Breast epithelium (tissue), 4 donors: ENCODE data around the gene GAPT. TPM values are rescaled to one million over a fixed set of nuclear protein-coding genes. Genes with fewer than 3 reads are reported as not detected.

ENCODE experiments used
- DNase-seq, 2 donors: peaks; one replicate each; pipeline ENCODE4 v3.0.0-alpha.2; 2019; ENCODE audit warnings: low spot score in 2 of 2
- H3K27ac ChIP-seq, 2 donors: fragments of 200-600 bp; sonication (generic) in 1 of 2; one replicate each; pipeline ENCODE4 v1.5.1; 2016 to 2019; ENCODE audit warnings: mild to moderate bottlenecking in 1 of 2
- H3K27me3 ChIP-seq, 2 donors: fragments of 200-600 bp; sonication (generic) in 1 of 2; one replicate each; pipeline versions ENCODE4 v1.5.1 to v1.6.0; 2017 to 2019; ENCODE audit warnings: control low read depth in 1 of 2, mild to moderate bottlenecking in 1 of 2
- H3K36me3 ChIP-seq: fragments of 200-600 bp; one replicate; pipeline ENCODE4 v1.5.1; 2019
- H3K4me1 ChIP-seq, 2 donors: fragments of 200-600 bp; sonication (generic); one replicate each; pipeline ENCODE4 v1.5.1; 2016 to 2019; ENCODE audit warnings: control low read depth in 1 of 2
- H3K4me3 ChIP-seq, 3 donors: fragments of 200-600 bp; sonication (generic); 1 replicate in 2 of 3; 2 replicates in 1 of 3; pipeline ENCODE4 v1.5.1; 2016 to 2019; ENCODE audit warnings: mild to moderate bottlenecking in 3 of 3, moderate library complexity in 2 of 3
- H3K9me3 ChIP-seq, 2 donors: fragments of 200-600 bp; sonication (generic) in 1 of 2; one replicate each; pipeline ENCODE4 v1.5.1; 2016 to 2019; ENCODE audit warnings: control low read depth in 1 of 2
- POLR2A ChIP-seq: fragments of 450-650 bp; IDR thresholded peaks from one replicate; pipeline ENCODE4 v1.6.1; 2016; ENCODE audit warnings: antibody characterized with exemption, mild to moderate bottlenecking, moderate library complexity
- POLR2AphosphoS5 ChIP-seq, 3 donors: sonication (generic); formaldehyde crosslinking; IDR thresholded peaks; one replicate each; pipeline ENCODE4 v1.6.1; 2017; ENCODE audit warnings: antibody characterized with exemption in 3 of 3
- intact Hi-C: fragments of 100-400 bp; cut with DNase I; formaldehyde crosslinking; loops from one replicate; pipeline ENCODE4 v1.15.1; 2023; ENCODE audit warnings: low total_unique reads
- total RNA-seq, 3 donors: library from RNA; depleted of rRNA; stranded (reverse); fragments of >200 nt; gene quantifications; one replicate each; pipeline ENCODE4 v1.1.0, GENCODE V29; 2016
- TF ChIP-seq, protein P1 (sequence below), 3 donors: fragments of 450-650 bp; IDR thresholded peaks; one replicate each; pipeline ENCODE4 v1.5.1; 2016 to 2017; ENCODE audit warnings: antibody characterized with exemption in 3 of 3, mild to moderate bottlenecking in 3 of 3, moderate library complexity in 3 of 3

Gene GAPT
- total RNA-seq, 3 donors from 2014 or later = 1.2 to 3.8 (median 1.3) TPM

DNA sequence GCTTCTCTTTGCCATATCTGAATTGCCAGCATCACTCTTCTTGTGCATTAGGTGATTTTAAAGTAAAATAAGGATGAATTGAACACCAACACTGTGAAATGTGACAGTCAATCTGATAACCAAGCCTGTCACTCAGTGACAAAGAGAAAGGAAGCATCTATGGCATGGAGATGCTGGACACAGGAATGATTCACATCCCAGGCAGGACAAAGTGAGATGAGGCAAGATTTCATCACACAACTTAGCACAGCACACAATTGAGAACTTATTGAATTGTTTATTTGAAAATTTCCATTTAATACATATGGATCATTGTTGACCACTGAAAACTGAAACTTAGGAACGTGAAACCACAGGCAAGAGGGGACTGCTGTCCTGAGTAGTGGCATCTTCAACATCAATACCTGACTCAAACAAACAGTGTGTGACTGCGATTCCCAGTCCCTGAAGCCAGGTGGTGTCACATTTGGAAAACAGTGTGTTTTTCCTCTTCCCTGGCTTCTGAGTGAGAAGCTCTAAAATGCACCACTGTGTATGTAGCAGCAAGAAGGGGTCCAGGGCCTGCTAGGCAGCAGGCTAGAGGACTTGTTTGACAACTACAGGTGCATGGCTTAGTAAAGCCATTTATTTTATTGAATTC, 10.7 kb downstream of the GAPT start:
- no peak for DNase-seq
- no peak overlapping the region for H3K4me3 ChIP-seq
- TF ChIP-seq, protein P1, sequence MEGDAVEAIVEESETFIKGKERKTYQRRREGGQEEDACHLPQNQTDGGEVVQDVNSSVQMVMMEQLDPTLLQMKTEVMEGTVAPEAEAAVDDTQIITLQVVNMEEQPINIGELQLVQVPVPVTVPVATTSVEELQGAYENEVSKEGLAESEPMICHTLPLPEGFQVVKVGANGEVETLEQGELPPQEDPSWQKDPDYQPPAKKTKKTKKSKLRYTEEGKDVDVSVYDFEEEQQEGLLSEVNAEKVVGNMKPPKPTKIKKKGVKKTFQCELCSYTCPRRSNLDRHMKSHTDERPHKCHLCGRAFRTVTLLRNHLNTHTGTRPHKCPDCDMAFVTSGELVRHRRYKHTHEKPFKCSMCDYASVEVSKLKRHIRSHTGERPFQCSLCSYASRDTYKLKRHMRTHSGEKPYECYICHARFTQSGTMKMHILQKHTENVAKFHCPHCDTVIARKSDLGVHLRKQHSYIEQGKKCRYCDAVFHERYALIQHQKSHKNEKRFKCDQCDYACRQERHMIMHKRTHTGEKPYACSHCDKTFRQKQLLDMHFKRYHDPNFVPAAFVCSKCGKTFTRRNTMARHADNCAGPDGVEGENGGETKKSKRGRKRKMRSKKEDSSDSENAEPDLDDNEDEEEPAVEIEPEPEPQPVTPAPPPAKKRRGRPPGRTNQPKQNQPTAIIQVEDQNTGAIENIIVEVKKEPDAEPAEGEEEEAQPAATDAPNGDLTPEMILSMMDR (IDR thresholded peaks at IDR 0.05) = no peak
- no peaks in the 10 kb centered on the region for H3K9me3 ChIP-seq
- no peaks in the 10 kb centered on the region for H3K4me1 ChIP-seq
- intact Hi-C loops = no loop called here
- no peak overlapping the region for H3K27ac ChIP-seq
- no peaks in the 10 kb centered on the region for H3K27me3 ChIP-seq
- H3K36me3 ChIP-seq = no peaks in the 10 kb centered on the region

GRCh38 chr5:58503390-58504046, 12.3 kb downstream of the GAPT start:
- Histone ChIP-seq H3K4me1 (no peaks in the 10 kb centered on the region), H3K27me3 (no peaks in the 10 kb centered on the region), H3K36me3 (no peaks in the 10 kb centered on the region), H3K9me3 (no peaks in the 10 kb centered on the region), H3K4me3 (no peak overlapping the region), H3K27ac (no peak overlapping the region)
- DNase-seq = no peak
- no peak for TF ChIP-seq POLR2AphosphoS5 (IDR thresholded peaks at IDR 0.05)
- TF ChIP-seq, protein P1 (IDR thresholded peaks at IDR 0.05) = no peak
- no peak for TF ChIP-seq POLR2A
- intact Hi-C loops = no loop called here

DNA sequence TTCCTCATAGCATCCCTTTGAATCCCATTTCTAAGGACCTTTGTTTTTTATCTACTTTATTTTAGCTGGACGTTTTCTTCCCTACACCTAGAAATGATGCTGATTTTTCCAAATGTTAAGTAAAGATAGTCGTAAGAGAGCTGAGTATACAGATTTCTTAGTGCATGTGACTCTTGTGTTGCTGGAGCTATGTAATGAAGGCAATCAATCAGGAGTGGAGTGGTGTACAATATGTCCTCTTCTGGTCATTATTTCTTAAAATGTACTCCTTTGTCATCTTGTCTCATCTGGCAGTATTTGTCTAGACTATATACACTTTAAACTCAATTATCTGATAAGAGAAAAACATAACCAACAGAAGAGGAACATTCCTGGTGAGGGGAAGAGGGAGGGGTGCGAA, 13.5 kb downstream of the GAPT start:
- no peak for DNase-seq
- Histone ChIP-seq H3K9me3 (no peaks in the 10 kb centered on the region), H3K4me1 (no peaks in the 10 kb centered on the region), H3K36me3 (no peaks in the 10 kb centered on the region), H3K27me3 (no peaks in the 10 kb centered on the region), H3K4me3 (no peak overlapping the region), H3K27ac (no peak overlapping the region)
- intact Hi-C loops = no loop called here
- TF ChIP-seq POLR2AphosphoS5 (IDR thresholded peaks at IDR 0.05) (no peak), POLR2A (no peak)
- TF ChIP-seq, protein P1 (IDR thresholded peaks at IDR 0.05) = no peak

GRCh38 chr5:58505502-58505901, 14.3 kb downstream of the GAPT start:
- intact Hi-C loops = no loop called here
- no peak overlapping the region for H3K4me3 ChIP-seq
- no peak overlapping the region for H3K27ac ChIP-seq
- no peaks in the 10 kb centered on the region for H3K27me3 ChIP-seq
- H3K9me3 ChIP-seq = no peaks in the 10 kb centered on the region
- no peak for DNase-seq
- no peaks in the 10 kb centered on the region for H3K4me1 ChIP-seq
- TF ChIP-seq, protein P1 (IDR thresholded peaks at IDR 0.05) = no peak
- no peak for TF ChIP-seq POLR2AphosphoS5 (IDR thresholded peaks at IDR 0.05)
- TF ChIP-seq POLR2A = no peak
- H3K36me3 ChIP-seq = no peaks in the 10 kb centered on the region

- Histone ChIP-seq H3K4me3 (no peak overlapping the region), H3K27me3 (no peaks in the 10 kb centered on the region), H3K36me3 (no peaks in the 10 kb centered on the region), H3K9me3 (no peaks in the 10 kb centered on the region), H3K27ac (no peak overlapping the region), H3K4me1 (no peaks in the 10 kb centered on the region)
- intact Hi-C loops = no loop called here
- TF ChIP-seq POLR2A (no peak), POLR2AphosphoS5 (IDR thresholded peaks at IDR 0.05) (no peak)
- TF ChIP-seq, protein P1 (IDR thresholded peaks at IDR 0.05) = no peak
- no peak for DNase-seq
Measured at GRCh38 chr5:58505971-58506640, 14.9 kb downstream of the GAPT start.
